Activated naive CD8-positive, alpha-beta T cell treated with anti-CD3 and anti-CD28 coated beads for 36 hours (primary cell): Measurements from ENCODE around the gene RTTN. TPM values are rescaled to one million over a fixed set of nuclear protein-coding genes. Genes with fewer than 3 reads are reported as not detected.

ENCODE experiments used
- DNase-seq: peaks from one replicate; pipeline ENCODE4 v3.0.0; 2021
- H3K27ac Mint-ChIP-seq: one replicate; pipeline ENCODE4 v1.8.0; 2022; ENCODE audit warnings: mild to moderate bottlenecking, moderate library complexity, mixed read lengths
- H3K27me3 Mint-ChIP-seq: one replicate; pipeline ENCODE4 v1.8.0; 2022; ENCODE audit warnings: mild to moderate bottlenecking, mixed read lengths
- H3K36me3 Mint-ChIP-seq: one replicate; pipeline ENCODE4 v1.8.0; 2021; ENCODE audit warnings: mild to moderate bottlenecking, mixed read lengths
- H3K4me1 Mint-ChIP-seq: one replicate; pipeline ENCODE4 v1.8.0; 2021; ENCODE audit warnings: mixed read lengths
- H3K4me3 Mint-ChIP-seq: one replicate; pipeline ENCODE4 v1.8.0; 2022; ENCODE audit warnings: mild to moderate bottlenecking, moderate library complexity, mixed read lengths
- H3K9me3 Mint-ChIP-seq: one replicate; pipeline ENCODE4 v1.8.0; 2022; ENCODE audit warnings: mixed read lengths
- total RNA-seq, 2 experiments: library from RNA; stranded (reverse); gene quantifications; one replicate each; pipeline ENCODE4 v1.2.3, GENCODE V29; 2021

The RTTN gene
- total RNA-seq, 2 experiments from 2014 or later, result 21.5 to 22.5 TPM

- no peak overlapping the region for H3K4me3 Mint-ChIP-seq
- H3K4me1 Mint-ChIP-seq, result no peaks in the 10 kb centered on the region
- peaks cover 24% of the 10 kb centered on the region for H3K27me3 Mint-ChIP-seq
- DNase-seq, result no peak
- H3K27ac Mint-ChIP-seq, result no peak overlapping the region
- no peaks in the 10 kb centered on the region for H3K36me3 Mint-ChIP-seq
- H3K9me3 Mint-ChIP-seq, result peaks cover 11% of the 10 kb centered on the region
Observed at GRCh38 chr18:70227438-70227837, 22.0 kb upstream of the RTTN start.

GRCh38 chr18:70221915-70222278 is 16.4 kb upstream of the RTTN start:
- no peaks in the 10 kb centered on the region for H3K36me3 Mint-ChIP-seq
- H3K27ac Mint-ChIP-seq, result no peak overlapping the region
- H3K4me3 Mint-ChIP-seq, result no peak overlapping the region
- DNase-seq, result no peak
- no peaks in the 10 kb centered on the region for H3K4me1 Mint-ChIP-seq
- peaks cover 56% of the 10 kb centered on the region for H3K27me3 Mint-ChIP-seq
- H3K9me3 Mint-ChIP-seq, result peaks cover under 1% of the 10 kb centered on the region

- Mint-ChIP-seq H3K9me3 (no peaks in the 10 kb centered on the region), H3K4me3 (no peak overlapping the region), H3K4me1 (no peaks in the 10 kb centered on the region), H3K27me3 (peaks cover 56% of the 10 kb centered on the region), H3K36me3 (no peaks in the 10 kb centered on the region), H3K27ac (no peak overlapping the region)
- no peak for DNase-seq
Observed at GRCh38 chr18:70221156-70221914, 15.8 kb upstream of the RTTN start.

- Mint-ChIP-seq H3K9me3 (no peaks in the 10 kb centered on the region), H3K27me3 (peaks cover 56% of the 10 kb centered on the region), H3K4me1 (no peaks in the 10 kb centered on the region), H3K36me3 (no peaks in the 10 kb centered on the region), H3K4me3 (no peak overlapping the region), H3K27ac (no peak overlapping the region)
- no peak for DNase-seq
Observed at GRCh38 chr18:70220628-70221027, 15.1 kb upstream of the RTTN start.

- H3K27me3 Mint-ChIP-seq, result peaks cover 55% of the 10 kb centered on the region
- no peak overlapping the region for H3K27ac Mint-ChIP-seq
- H3K9me3 Mint-ChIP-seq, result no peaks in the 10 kb centered on the region
- no peak for DNase-seq
- no peaks in the 10 kb centered on the region for H3K36me3 Mint-ChIP-seq
- H3K4me1 Mint-ChIP-seq, result no peaks in the 10 kb centered on the region
- H3K4me3 Mint-ChIP-seq, result no peak overlapping the region
Observed at GRCh38 chr18:70219688-70220087, 14.2 kb upstream of the RTTN start.

GRCh38 chr18:70216788-70217187 is 11.3 kb upstream of the RTTN start:
- Mint-ChIP-seq H3K36me3 (no peaks in the 10 kb centered on the region), H3K27me3 (peaks cover 45% of the 10 kb centered on the region), H3K27ac (no peak overlapping the region)

GRCh38 chr18:70207181-70207580 is 1.7 kb upstream of the RTTN start:
- no peak overlapping the region for H3K27ac Mint-ChIP-seq
- no peaks in the 10 kb centered on the region for H3K9me3 Mint-ChIP-seq
- no peak for DNase-seq
- peaks cover 18% of the 10 kb centered on the region for H3K4me1 Mint-ChIP-seq
- peaks cover 15% of the 10 kb centered on the region for H3K27me3 Mint-ChIP-seq
- H3K4me3 Mint-ChIP-seq, result peak overlapping the region; percentile 71
- H3K36me3 Mint-ChIP-seq, result no peaks in the 10 kb centered on the region

More at GRCh38 chr18:70216788-70217187, 11.3 kb upstream of the RTTN start:
- Mint-ChIP-seq H3K4me3 (no peak overlapping the region), H3K9me3 (no peaks in the 10 kb centered on the region), H3K4me1 (no peaks in the 10 kb centered on the region)
- DNase-seq, result no peak

GRCh38 chr18:70200286-70200685 is 5.2 kb downstream of the RTTN start:
- Mint-ChIP-seq H3K9me3 (no peaks in the 10 kb centered on the region), H3K4me3 (no peak overlapping the region), H3K4me1 (peaks cover 19% of the 10 kb centered on the region), H3K27me3 (no peaks in the 10 kb centered on the region), H3K27ac (no peak overlapping the region), H3K36me3 (peaks cover 3% of the 10 kb centered on the region)
- DNase-seq, result no peak

GRCh38 chr18:70197844-70198243 is 7.6 kb downstream of the RTTN start:
- DNase-seq, result no peak
- peaks cover 12% of the 10 kb centered on the region for H3K36me3 Mint-ChIP-seq
- H3K27ac Mint-ChIP-seq, result no peak overlapping the region
- no peaks in the 10 kb centered on the region for H3K9me3 Mint-ChIP-seq
- no peaks in the 10 kb centered on the region for H3K27me3 Mint-ChIP-seq
- H3K4me3 Mint-ChIP-seq, result no peak overlapping the region
- H3K4me1 Mint-ChIP-seq, result peaks cover 20% of the 10 kb centered on the region

- Mint-ChIP-seq H3K27ac (peak overlapping the region; percentile 21), H3K36me3 (peaks cover 15% of the 10 kb centered on the region), H3K4me3 (no peak overlapping the region), H3K9me3 (no peaks in the 10 kb centered on the region), H3K27me3 (no peaks in the 10 kb centered on the region), H3K4me1 (peaks cover 20% of the 10 kb centered on the region)
- no peak for DNase-seq
Observed at GRCh38 chr18:70197026-70197425, 8.5 kb downstream of the RTTN start.

- no peak for DNase-seq
- Mint-ChIP-seq H3K36me3 (peaks cover 16% of the 10 kb centered on the region), H3K9me3 (no peaks in the 10 kb centered on the region), H3K27me3 (no peaks in the 10 kb centered on the region), H3K4me1 (peaks cover 20% of the 10 kb centered on the region), H3K4me3 (no peak overlapping the region), H3K27ac (no peak overlapping the region)
Observed at GRCh38 chr18:70195852-70196434, 9.5 kb downstream of the RTTN start.

- Mint-ChIP-seq H3K4me1 (peaks cover 20% of the 10 kb centered on the region), H3K27me3 (no peaks in the 10 kb centered on the region), H3K36me3 (peaks cover 16% of the 10 kb centered on the region), H3K27ac (peak overlapping the region; percentile 27), H3K4me3 (no peak overlapping the region), H3K9me3 (no peaks in the 10 kb centered on the region)
- no peak for DNase-seq
Observed at GRCh38 chr18:70195014-70195614, 10.4 kb downstream of the RTTN start.

- Mint-ChIP-seq H3K27me3 (no peaks in the 10 kb centered on the region), H3K36me3 (peaks cover 16% of the 10 kb centered on the region), H3K27ac (peak overlapping the region; percentile 36), H3K4me1 (peaks cover 20% of the 10 kb centered on the region), H3K4me3 (no peak overlapping the region), H3K9me3 (no peaks in the 10 kb centered on the region)
- no peak for DNase-seq
Observed at GRCh38 chr18:70194227-70194890, 11.1 kb downstream of the RTTN start.

GRCh38 chr18:70190529-70190928 is 15.0 kb downstream of the RTTN start:
- no peak overlapping the region for H3K27ac Mint-ChIP-seq
- no peaks in the 10 kb centered on the region for H3K27me3 Mint-ChIP-seq
- H3K4me3 Mint-ChIP-seq, result no peak overlapping the region
- H3K9me3 Mint-ChIP-seq, result no peaks in the 10 kb centered on the region
- peaks cover 13% of the 10 kb centered on the region for H3K4me1 Mint-ChIP-seq
- H3K36me3 Mint-ChIP-seq, result peaks cover 30% of the 10 kb centered on the region
- DNase-seq, result no peak

- Mint-ChIP-seq H3K4me1 (peaks cover 9% of the 10 kb centered on the region), H3K4me3 (no peak overlapping the region), H3K9me3 (no peaks in the 10 kb centered on the region), H3K36me3 (peaks cover 35% of the 10 kb centered on the region), H3K27me3 (no peaks in the 10 kb centered on the region), H3K27ac (no peak overlapping the region)
- no peak for DNase-seq
Observed at GRCh38 chr18:70188113-70188512, 17.4 kb downstream of the RTTN start.
